Measurements from ENCODE around the gene FIS1. TPM values are rescaled to one million over a fixed set of nuclear protein-coding genes. Genes with fewer than 3 reads are reported as not detected.

FIS1 gene
- polyA plus RNA-seq, 1 donor from 2014 or later: 322 TPM

DNA sequence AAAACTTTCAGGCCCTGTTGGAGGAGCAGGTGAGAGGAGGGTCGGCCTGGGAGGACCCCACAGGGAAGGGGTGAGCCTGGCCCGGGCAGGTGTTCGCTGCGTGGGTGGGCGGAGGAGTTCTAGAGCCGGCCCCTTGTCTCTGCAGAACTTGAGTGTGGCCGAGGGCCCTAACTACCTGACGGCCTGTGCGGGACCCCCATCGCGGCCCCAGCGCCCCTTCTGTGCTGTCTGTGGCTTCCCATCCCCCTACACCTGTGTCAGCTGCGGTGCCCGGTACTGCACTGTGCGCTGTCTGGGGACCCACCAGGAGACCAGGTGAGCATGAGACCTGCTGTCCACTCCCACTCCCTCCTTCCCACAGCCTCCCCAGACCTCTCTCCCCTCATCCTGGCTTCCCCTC is 21.4 kb downstream of the FIS1 start:
- Histone ChIP-seq H3K36me3 (ENCODE audit: insufficient read depth, low read length) (no peaks in the 10 kb centered on the region), H3K9ac (ENCODE audit: low read length) (no peak overlapping the region), H3K9me3 (ENCODE audit: low read length) (no peaks in the 10 kb centered on the region), H3K4me2 (ENCODE audit: low read length) (no peak overlapping the region), H3K27me3 (ENCODE audit: insufficient read depth, low read depth, low read length) (no peaks in the 10 kb centered on the region), H3K4me3 (ENCODE audit: low read length) (no peak overlapping the region), H3F3A (ENCODE audit: insufficient read depth, low read length, poor library complexity, severe bottlenecking) (no peaks in the 10 kb centered on the region), H3K79me2 (replicated peaks; ENCODE audit: insufficient read depth, low read length) (peaks cover 11% of the 10 kb centered on the region), H3K27ac (ENCODE audit: low read length) (no peak overlapping the region), H2AFZ (ENCODE audit: low read depth, low read length) (no peak overlapping the region), H3K9me2 (ENCODE audit: insufficient read depth, low read length) (no peaks in the 10 kb centered on the region), H4K20me1 (ENCODE audit: insufficient read depth) (no peaks in the 10 kb centered on the region)
- TF ChIP-seq RAD21 (conservative IDR thresholded peaks at IDR 0.05) (no peak), EZH2 (IDR thresholded peaks at IDR 0.05; ENCODE audit: borderline replicate concordance, insufficient read depth, low read length, poor library complexity, severe bottlenecking) (no peak), REST (IDR thresholded peaks at IDR 0.05; ENCODE audit: borderline replicate concordance) (no peak), TAF1 (IDR thresholded peaks at IDR 0.05; ENCODE audit: low read depth) (no peak), SMC3 (conservative IDR thresholded peaks at IDR 0.05; ENCODE audit: poor library complexity) (no peak), CTCF (IDR thresholded peaks at IDR 0.05; ENCODE audit: poor library complexity, severe bottlenecking) (no peak), MXI1 (conservative IDR thresholded peaks at IDR 0.05; ENCODE audit: poor library complexity, severe bottlenecking) (no peak), EP300 (conservative IDR thresholded peaks at IDR 0.05; ENCODE audit: poor library complexity, severe bottlenecking) (no peak), POLR2AphosphoS5 (IDR thresholded peaks at IDR 0.05) (no peak)

DNA sequence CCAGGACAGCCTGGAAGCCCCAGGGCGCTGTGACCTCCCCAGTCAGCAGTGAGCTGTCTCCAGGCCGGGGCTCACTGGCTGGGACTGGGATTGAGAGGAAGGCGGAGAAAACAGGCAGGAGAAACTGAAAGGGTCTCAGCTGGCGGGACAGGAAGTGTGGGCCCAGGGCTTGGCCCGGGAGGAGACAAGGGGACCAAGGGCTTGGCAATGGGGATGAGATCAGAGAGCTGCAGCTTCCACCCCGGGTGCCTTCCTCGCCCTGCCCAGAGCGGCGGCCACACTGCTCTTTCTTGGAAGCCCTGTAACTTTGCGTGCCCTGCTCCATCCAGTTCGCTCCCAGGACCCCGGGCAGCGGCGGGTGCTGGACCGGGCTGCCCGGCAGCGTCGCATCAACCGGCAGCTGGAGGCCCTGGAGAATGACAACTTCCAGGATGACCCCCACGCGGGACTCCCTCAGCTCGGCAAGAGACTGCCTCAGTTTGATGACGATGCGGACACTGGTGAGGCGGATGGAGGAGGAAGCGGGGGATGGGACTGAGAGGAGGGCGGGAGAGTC is 22.5 kb downstream of the FIS1 start:
- H3K36me3 ChIP-seq (ENCODE audit: insufficient read depth, low read length): no peaks in the 10 kb centered on the region
- TF ChIP-seq MXI1 (conservative IDR thresholded peaks at IDR 0.05; ENCODE audit: poor library complexity, severe bottlenecking): no peak
- no peak for TF ChIP-seq SMC3 (conservative IDR thresholded peaks at IDR 0.05; ENCODE audit: poor library complexity)
- TF ChIP-seq EZH2 (IDR thresholded peaks at IDR 0.05; ENCODE audit: borderline replicate concordance, insufficient read depth, low read length, poor library complexity, severe bottlenecking): no peak
- TF ChIP-seq TAF1 (IDR thresholded peaks at IDR 0.05; ENCODE audit: low read depth): no peak
- no peak for TF ChIP-seq CTCF (IDR thresholded peaks at IDR 0.05; ENCODE audit: poor library complexity, severe bottlenecking)
- TF ChIP-seq EP300 (conservative IDR thresholded peaks at IDR 0.05; ENCODE audit: poor library complexity, severe bottlenecking): no peak
- no peak for TF ChIP-seq POLR2AphosphoS5 (IDR thresholded peaks at IDR 0.05)
- no peak for TF ChIP-seq REST (IDR thresholded peaks at IDR 0.05; ENCODE audit: borderline replicate concordance)
- TF ChIP-seq RAD21 (conservative IDR thresholded peaks at IDR 0.05): no peak

More for the DNA sequence above, 22.5 kb downstream of the FIS1 start:
- Histone ChIP-seq H4K20me1 (ENCODE audit: insufficient read depth) (no peaks in the 10 kb centered on the region), H3K4me2 (ENCODE audit: low read length) (no peak overlapping the region), H3K79me2 (replicated peaks; ENCODE audit: insufficient read depth, low read length) (peaks cover 16% of the 10 kb centered on the region), H3K27ac (ENCODE audit: low read length) (no peak overlapping the region), H3F3A (ENCODE audit: insufficient read depth, low read length, poor library complexity, severe bottlenecking) (no peaks in the 10 kb centered on the region), H3K9ac (ENCODE audit: low read length) (no peak overlapping the region), H3K27me3 (ENCODE audit: insufficient read depth, low read depth, low read length) (no peaks in the 10 kb centered on the region), H3K9me2 (ENCODE audit: insufficient read depth, low read length) (no peaks in the 10 kb centered on the region), H3K9me3 (ENCODE audit: low read length) (no peaks in the 10 kb centered on the region), H2AFZ (ENCODE audit: low read depth, low read length) (no peak overlapping the region), H3K4me3 (ENCODE audit: low read length) (no peak overlapping the region)
